Ectodermal cell (in vitro differentiated cells): ENCODE results near the gene TGIF1.
A peak's percentile ranks its signal among the peaks of the same experiment; 100 is the strongest.

Experiments used
- H3K27ac ChIP-seq: 2 replicates; pipeline ENCODE4 v1.7.0; 2013; ENCODE audit warnings: mild to moderate bottlenecking, low read depth, low read length; ENCODE audit not compliant: insufficient read depth, poor library complexity, severe bottlenecking
- H3K27me3 ChIP-seq: 2 replicates; pipeline ENCODE4 v1.7.0; 2013; ENCODE audit warnings: mild to moderate bottlenecking, low read length; ENCODE audit not compliant: insufficient read depth, control insufficient read depth, poor library complexity, severe bottlenecking
- H3K36me3 ChIP-seq: one replicate; pipeline ENCODE4 v1.7.0; 2013; ENCODE audit warnings: low read length; ENCODE audit not compliant: control insufficient read depth, insufficient read depth
- H3K4me1 ChIP-seq: one replicate; pipeline ENCODE4 v1.7.0; 2013; ENCODE audit warnings: low read length; ENCODE audit not compliant: control insufficient read depth, insufficient read depth
- H3K4me3 ChIP-seq: 2 replicates; pipeline ENCODE4 v1.7.0; 2013; ENCODE audit warnings: low read depth, low read length, control low read depth; ENCODE audit not compliant: insufficient read depth
- H3K9me3 ChIP-seq: 2 replicates; pipeline ENCODE4 v1.7.0; 2013; ENCODE audit warnings: mild to moderate bottlenecking, low read length, moderate library complexity; ENCODE audit not compliant: control insufficient read depth
- WGBS, 2 experiments: methylation state at CpG; one replicate each; pipeline ENCODE4 v1.1.7; 2013; ENCODE audit warnings: missing lambda C conversion rate in 2 of 2; 5-methylcytosine and 5-hydroxymethylcytosine counted together

Gene TGIF1

GRCh38 chr18:3455090-3455635 is 5.2 kb downstream of the TGIF1 start:
- Histone ChIP-seq H3K4me3 (peak overlapping the region; percentile 92), H3K36me3 (peaks cover 29% of the 10 kb centered on the region), H3K27me3 (no peaks in the 10 kb centered on the region), H3K9me3 (no peaks in the 10 kb centered on the region), H3K27ac (peak overlapping the region; percentile 39), H3K4me1 (peaks cover 35% of the 10 kb centered on the region)
- 4% methylated on average over 3 of the region's 3 CpGs for WGBS, 2 experiments

GRCh38 chr18:3455907-3456685 is 6.1 kb downstream of the TGIF1 start:
- WGBS, 2 experiments: 78 to 79% methylated on average over 10 of the region's 10 CpGs
- Histone ChIP-seq H3K27ac (no peak overlapping the region), H3K4me1 (peaks cover 35% of the 10 kb centered on the region), H3K27me3 (no peaks in the 10 kb centered on the region), H3K9me3 (no peaks in the 10 kb centered on the region), H3K36me3 (peaks cover 36% of the 10 kb centered on the region), H3K4me3 (peak overlapping the region; percentile 92)

- H3K27ac ChIP-seq: no peak overlapping the region
- H3K27me3 ChIP-seq: no peaks in the 10 kb centered on the region
- H3K36me3 ChIP-seq: peaks cover 36% of the 10 kb centered on the region
- H3K9me3 ChIP-seq: no peaks in the 10 kb centered on the region
- WGBS, 2 experiments: 66 to 70% methylated on average over 1 of the region's 1 CpG
- H3K4me1 ChIP-seq: peaks cover 36% of the 10 kb centered on the region
- no peak overlapping the region for H3K4me3 ChIP-seq
Measured at GRCh38 chr18:3456686-3457069, 6.7 kb downstream of the TGIF1 start.

- Histone ChIP-seq H3K4me3 (no peak overlapping the region), H3K9me3 (no peaks in the 10 kb centered on the region)
- WGBS, 2 experiments: 90 to 93% methylated on average over 15 of the region's 15 CpGs
Measured at GRCh38 chr18:3457261-3457724, 7.3 kb downstream of the TGIF1 start.

GRCh38 chr18:3458378-3458777 is 8.4 kb downstream of the TGIF1 start:
- H3K27me3 ChIP-seq: no peaks in the 10 kb centered on the region
- no peak overlapping the region for H3K4me3 ChIP-seq
- no peaks in the 10 kb centered on the region for H3K9me3 ChIP-seq
- 90 to 91% methylated on average over 3 of the region's 3 CpGs for WGBS, 2 experiments
- peaks cover 41% of the 10 kb centered on the region for H3K4me1 ChIP-seq
- H3K27ac ChIP-seq: no peak overlapping the region
- H3K36me3 ChIP-seq: peaks cover 36% of the 10 kb centered on the region

More at GRCh38 chr18:3457261-3457724, 7.3 kb downstream of the TGIF1 start:
- Histone ChIP-seq H3K36me3 (peaks cover 36% of the 10 kb centered on the region), H3K27me3 (no peaks in the 10 kb centered on the region), H3K27ac (no peak overlapping the region), H3K4me1 (peaks cover 41% of the 10 kb centered on the region)

GRCh38 chr18:3458952-3459853 is 9.2 kb downstream of the TGIF1 start:
- peak overlapping the region; percentile 20 for H3K27ac ChIP-seq
- no peaks in the 10 kb centered on the region for H3K9me3 ChIP-seq
- peaks cover 41% of the 10 kb centered on the region for H3K4me1 ChIP-seq
- no peak overlapping the region for H3K4me3 ChIP-seq
- peaks cover 36% of the 10 kb centered on the region for H3K36me3 ChIP-seq
- H3K27me3 ChIP-seq: no peaks in the 10 kb centered on the region
- 83 to 91% methylated on average over 4 to 5 of the region's 5 CpGs for WGBS, 2 experiments

GRCh38 chr18:3460823-3461398 is 10.9 kb downstream of the TGIF1 start:
- H3K36me3 ChIP-seq: peaks cover 36% of the 10 kb centered on the region
- no peak overlapping the region for H3K4me3 ChIP-seq
- H3K27me3 ChIP-seq: no peaks in the 10 kb centered on the region
- peak overlapping the region; percentile 23 for H3K27ac ChIP-seq
- peaks cover 35% of the 10 kb centered on the region for H3K4me1 ChIP-seq
- 91 to 98% methylated on average over 2 to 3 of the region's 4 CpGs for WGBS, 2 experiments
- H3K9me3 ChIP-seq: no peaks in the 10 kb centered on the region

- Histone ChIP-seq H3K4me3 (no peak overlapping the region), H3K4me1 (peaks cover 28% of the 10 kb centered on the region), H3K27ac (no peak overlapping the region)
Measured at GRCh38 chr18:3461704-3462103, 11.7 kb downstream of the TGIF1 start.

GRCh38 chr18:3463051-3463450 is 13.1 kb downstream of the TGIF1 start:
- WGBS, 2 experiments: 87 to 93% methylated on average over 2 of the region's 2 CpGs
- H3K27ac ChIP-seq: no peak overlapping the region
- H3K36me3 ChIP-seq: peaks cover 18% of the 10 kb centered on the region
- no peak overlapping the region for H3K4me3 ChIP-seq
- H3K27me3 ChIP-seq: no peaks in the 10 kb centered on the region
- peaks cover 21% of the 10 kb centered on the region for H3K4me1 ChIP-seq
- no peaks in the 10 kb centered on the region for H3K9me3 ChIP-seq

More at GRCh38 chr18:3461704-3462103, 11.7 kb downstream of the TGIF1 start:
- 83 to 85% methylated on average over 5 of the region's 5 CpGs for WGBS, 2 experiments
- H3K9me3 ChIP-seq: no peaks in the 10 kb centered on the region
- peaks cover 29% of the 10 kb centered on the region for H3K36me3 ChIP-seq
- H3K27me3 ChIP-seq: no peaks in the 10 kb centered on the region
